Suppressor macrophage treated with lipopolysaccharide for 4 hours (primary cell): ENCODE data around the gene NOXO1.
"Not testable (repeated sequence)": the region's sequence is repeated elsewhere in the genome, so short reads cannot be mapped to it uniquely, and the experiment has no call there.

ENCODE experiments used
- DNase-seq: peaks from one replicate; pipeline ENCODE4 v3.0.0-alpha.2; 2020

Gene NOXO1, protein sequence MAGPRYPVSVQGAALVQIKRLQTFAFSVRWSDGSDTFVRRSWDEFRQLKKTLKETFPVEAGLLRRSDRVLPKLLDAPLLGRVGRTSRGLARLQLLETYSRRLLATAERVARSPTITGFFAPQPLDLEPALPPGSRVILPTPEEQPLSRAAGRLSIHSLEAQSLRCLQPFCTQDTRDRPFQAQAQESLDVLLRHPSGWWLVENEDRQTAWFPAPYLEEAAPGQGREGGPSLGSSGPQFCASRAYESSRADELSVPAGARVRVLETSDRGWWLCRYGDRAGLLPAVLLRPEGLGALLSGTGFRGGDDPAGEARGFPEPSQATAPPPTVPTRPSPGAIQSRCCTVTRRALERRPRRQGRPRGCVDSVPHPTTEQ

DNA sequence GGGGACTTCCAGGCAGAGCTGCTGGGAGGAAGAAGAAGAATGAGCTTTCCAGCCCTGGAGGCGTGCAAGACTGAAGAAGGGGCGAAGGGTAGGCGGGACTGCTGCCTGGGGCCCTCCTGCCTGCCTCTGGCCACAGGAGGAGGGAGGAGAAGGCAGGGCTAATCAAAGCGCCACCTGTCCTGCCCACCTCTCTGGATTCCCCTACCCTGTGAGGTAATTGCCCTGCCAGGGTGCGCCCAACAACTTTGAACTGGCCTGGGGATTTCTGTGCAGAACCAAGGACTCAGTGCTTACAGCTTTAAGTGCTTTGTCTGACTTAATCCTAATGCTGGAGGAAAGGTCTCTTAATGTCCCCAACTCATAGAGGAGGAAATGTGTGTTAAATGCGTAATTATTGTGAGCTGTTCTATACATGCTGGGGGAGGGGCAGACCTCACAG is at the start of gene NOXO1:
TSS of gene NOXO1 (minus strand) at position 72 of the 439 bp plus-strand sequence. CDS start 290 bp downstream, outside the sequence.
- DNase-seq: no peak

DNA sequence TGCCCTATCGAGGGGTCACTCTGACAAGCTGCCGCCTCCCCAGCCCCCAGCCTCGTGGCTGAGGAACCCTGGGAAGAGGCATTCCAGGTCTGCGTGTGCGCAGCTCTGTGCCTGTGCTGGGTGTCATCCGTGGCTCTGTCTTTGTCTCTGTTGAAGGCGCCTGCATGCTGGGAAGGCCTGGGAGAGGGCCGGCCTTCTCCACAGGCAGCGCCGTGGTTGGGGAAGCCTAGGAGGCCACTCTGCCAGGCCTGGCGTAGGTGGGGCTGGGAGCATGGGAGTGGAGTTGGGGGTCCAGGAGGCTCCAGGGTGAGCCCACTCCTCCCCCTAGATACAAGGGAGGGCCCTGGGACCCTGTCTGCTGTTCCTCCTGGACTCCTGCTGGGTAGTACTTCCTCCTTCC is 48.8 kb upstream of the NOXO1 start:
- DNase-seq: no peak

DNA sequence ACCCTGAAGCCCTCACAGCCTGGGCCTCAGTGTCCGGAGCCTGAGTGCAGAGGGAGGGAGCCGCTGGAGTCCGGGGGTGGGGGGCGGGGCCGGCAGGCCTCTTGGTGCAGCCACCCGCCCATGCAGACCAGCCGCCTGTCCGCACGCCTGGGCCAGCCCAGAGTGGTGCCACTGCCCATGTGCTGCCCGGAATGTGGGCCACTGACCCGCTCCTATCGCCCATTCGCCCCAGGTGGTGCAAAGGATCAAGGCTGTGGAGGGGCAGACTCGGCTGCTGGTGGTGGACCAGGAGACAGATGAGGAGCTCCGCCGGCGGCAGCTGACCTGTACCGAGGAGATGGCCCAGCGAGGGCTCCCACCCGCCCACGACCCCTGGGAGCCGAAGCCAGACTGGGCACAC is 48.1 kb upstream of the NOXO1 start:
- no peak for DNase-seq

DNA sequence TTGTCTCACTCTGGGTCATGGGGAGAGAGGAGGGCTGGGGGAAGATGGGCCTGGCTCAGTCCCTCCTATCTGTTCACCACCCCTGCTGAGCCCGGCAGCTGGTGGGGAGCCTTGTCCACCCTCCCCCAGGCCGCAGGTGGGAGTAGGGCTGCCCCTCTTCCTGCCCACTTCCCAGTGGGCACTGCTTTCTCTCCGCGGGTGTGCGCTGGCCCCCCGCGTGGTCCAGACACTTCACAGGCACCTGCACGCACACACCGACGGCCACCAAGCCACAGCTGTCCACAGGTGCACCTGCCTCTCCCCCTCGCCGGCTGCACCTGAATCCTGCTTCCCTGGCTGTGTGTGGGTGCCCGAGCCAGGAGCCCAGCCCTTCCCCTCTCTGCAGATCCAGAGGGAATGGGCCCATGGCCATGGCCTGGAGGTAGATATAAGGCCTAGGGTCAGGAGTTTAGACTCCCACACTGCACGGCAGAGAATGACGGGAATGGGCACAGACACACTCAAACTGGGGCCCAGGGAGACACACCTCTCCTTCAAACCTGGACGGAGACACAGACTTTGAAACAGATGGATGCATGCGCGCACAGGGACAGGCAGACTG is 47.5 kb upstream of the NOXO1 start:
- DNase-seq: no peak

DNA sequence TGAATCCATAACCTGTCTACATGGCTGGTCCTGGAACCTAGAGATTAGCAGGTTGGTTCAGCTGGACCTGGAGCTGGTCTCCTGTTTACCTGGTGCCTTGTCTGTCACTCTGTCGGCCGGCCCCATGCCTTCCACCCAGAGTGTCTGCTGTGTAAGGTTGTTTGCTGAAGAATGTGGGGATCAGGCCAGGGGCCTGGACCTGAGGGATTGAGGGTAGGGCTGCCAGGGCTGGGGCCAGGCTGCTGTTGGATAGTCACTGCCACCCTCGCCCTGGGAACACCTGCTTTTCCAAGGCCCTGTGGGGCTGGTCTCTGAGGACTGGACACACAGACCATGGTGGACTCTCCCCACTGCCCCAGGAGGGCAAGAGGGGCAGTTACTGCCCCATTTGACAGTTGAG is 46.9 kb upstream of the NOXO1 start:
- DNase-seq: no peak

DNA sequence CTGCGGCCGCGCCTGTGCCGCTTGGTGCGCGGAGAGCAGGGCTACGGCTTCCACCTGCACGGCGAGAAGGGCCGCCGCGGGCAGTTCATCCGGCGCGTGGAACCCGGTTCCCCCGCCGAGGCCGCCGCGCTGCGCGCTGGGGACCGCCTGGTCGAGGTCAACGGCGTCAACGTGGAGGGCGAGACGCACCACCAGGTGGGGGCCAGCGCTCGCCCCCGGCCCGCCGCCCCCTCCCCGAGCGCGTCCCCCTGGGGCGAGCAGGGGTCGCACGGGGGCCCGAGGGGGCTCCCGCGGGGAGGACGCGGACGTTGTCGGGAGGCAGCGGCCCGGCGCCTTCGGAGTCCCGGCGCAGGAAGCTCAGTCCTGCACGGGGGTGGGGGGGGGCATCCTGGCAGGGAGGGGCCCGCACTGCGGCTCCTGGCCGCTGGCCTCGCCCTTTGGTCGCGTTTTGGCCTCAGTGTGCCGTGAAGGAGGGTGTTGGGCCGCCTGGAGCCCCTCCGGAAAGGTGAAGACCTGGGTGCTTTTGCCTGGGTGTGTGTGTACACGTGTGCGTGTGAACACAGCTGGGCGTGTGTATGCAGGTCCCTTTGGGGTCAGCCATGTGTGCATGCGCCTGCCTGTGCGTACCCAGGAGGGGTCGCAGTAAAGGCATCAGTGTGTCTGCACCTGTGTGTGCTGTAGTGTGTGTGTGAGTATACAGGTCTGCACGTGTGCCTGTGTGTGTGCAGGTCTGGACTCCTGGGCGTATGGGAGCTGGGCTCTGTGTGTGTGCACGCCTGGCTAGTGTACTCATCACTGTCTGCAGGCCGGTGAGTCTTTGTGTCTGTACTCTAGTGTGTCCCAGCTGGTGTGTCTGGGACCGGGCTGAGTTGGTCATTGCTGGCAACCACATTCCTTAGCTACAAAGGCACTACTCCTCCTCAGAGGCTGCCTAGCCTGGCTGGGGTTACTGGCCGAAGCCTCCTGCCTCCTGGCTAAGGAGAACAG is 46.0 kb upstream of the NOXO1 start:
- no peak for DNase-seq

DNA sequence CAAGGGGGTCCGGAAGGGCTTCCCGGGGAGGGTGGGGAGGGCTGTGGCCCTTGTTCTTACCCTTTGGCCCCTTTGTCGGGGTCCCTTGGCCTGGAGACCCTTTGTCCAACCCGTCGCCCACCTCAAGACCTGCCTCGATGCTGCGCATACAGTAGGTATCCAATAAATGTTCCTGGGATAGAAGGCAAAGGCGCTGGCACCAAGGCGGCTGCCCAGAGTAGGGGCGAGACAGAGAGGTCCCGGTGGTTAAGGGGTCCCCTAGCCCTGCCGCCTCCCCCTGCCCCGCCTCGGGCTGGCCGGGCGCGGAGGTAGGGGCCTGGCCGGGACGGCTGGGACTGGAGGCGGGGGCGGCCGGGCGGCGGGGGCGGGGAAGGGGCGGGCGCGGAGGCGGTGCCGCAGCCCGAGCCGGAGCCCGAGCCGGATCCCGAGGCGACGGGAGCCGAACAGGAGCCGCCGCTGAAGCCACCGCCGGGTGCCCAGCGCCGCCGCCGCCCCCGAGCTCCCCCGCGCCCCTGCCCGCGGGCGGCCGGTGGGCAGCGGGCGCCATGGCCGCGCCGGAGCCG is 45.3 kb upstream of the NOXO1 start, which contains the start of gene NHERF2:
TSS of gene NHERF2 (plus strand) at position 442 of the 563 bp plus-strand sequence. CDS start at position 546, 104 bp downstream.
- DNase-seq: peak; percentile 39

DNA sequence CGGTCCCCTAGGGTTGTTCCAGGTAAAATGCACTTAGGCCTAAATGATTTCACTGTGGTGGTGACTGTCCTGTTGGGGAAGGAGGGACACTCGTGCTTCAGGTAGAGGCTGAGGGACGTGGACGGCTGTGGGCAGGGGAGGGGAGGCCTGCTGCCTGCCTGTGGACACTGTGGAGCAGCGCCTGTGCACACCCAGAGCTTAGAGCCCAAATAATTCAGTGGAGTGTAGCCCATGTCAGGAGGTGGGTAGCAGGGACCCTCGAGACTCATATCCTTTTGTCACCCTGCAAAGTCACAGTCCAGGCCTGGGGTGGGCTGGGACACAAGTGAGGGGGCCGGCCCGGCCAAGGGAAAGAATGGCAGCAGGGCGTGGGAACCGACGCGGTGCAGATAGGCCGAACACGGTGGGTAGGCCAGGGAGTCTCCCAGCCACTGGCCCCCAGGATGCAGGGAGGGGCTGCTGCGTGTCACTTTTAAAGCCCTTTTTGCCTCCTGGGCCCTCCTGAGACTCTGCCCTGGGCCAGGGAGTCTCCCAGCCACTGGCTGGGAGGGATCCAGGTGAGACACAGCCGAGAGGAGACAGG is 44.7 kb upstream of the NOXO1 start:
- DNase-seq: no peak

DNA sequence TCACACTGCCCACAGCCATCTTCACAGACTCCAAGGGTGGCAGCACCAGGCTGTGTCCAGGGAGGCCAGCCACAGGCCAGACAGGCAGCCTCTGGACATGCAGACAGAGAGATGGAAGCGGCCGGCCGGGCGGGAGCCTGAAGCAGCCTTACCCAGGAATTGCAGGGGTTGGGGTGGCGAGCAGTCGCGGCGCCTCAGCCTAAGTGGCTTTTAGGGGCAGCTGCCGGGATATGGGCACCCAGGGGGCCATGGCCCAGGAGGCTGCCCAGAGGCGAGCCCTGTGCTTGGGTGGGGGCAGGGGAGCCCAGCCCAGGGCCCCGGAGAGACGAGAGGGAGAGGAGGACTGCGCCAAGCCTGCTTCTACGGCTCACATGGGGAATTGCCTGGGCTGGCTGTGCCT is 44.0 kb upstream of the NOXO1 start:
- no peak for DNase-seq

DNA sequence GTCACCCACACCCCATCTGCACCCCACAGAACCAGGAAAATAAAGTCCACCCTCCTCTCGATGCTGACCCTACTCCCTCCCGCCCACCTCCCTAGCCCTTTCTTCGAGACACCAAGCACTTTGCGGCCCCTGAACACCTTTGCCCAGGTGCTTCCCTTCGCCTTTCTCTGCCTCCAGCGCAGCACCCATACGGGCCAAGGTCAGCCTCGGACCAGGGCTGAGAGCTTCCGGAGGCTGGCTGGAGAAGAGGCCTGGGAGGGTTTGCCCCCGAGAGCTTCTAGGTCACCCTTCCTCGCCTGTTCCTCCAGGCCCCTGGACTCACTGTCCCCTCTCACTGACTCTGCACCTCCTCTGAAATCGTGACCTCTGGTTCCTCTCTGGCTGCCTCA is 42.8 kb upstream of the NOXO1 start:
- no peak for DNase-seq

DNA sequence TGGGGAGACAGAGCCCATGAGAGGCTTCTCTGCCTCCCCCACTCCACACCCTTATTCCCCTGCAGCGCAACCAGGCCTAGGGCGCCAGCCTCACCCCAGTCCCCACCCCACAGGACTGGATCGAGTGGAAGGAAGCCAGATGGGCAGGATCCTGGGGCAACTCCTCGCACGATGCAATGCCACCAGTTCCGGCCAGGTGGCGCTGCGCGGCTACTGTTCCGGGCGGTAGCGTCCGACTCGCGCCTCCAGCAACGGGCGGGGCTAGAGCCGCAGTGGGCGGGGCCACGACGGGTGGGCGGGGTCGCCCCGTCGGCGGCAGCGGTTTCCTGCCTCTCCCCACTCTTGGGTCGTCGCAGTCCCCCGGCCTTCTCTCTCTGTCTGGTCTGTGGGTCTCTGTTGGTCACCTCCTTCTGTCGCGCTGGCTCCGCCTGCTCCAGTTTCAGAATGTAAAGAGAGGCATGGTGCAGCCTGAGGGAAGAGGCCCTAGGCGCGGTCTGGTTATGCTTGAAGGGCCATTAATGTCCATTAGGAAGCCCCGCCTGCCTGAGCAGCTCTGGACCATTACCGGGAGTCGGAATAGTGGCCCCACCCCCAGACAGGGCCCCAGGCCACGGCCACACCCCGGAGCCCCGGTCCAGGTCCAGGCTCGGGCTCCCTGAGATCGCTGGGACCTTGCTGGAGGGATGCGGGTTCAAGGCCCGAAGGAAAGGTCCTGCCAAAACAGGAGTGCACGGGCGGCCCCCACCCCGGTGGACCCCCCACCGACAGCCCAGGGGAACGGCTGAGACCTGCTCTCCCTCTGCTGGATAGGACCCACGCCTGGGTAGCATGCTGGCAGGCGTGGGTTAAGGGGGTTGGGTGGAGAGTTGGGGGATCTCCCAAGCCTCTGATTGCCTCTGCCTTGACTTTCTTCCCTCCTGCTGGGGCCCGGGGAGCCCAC is 42.1 kb upstream of the NOXO1 start:
- DNase-seq: peak; percentile 96

DNA sequence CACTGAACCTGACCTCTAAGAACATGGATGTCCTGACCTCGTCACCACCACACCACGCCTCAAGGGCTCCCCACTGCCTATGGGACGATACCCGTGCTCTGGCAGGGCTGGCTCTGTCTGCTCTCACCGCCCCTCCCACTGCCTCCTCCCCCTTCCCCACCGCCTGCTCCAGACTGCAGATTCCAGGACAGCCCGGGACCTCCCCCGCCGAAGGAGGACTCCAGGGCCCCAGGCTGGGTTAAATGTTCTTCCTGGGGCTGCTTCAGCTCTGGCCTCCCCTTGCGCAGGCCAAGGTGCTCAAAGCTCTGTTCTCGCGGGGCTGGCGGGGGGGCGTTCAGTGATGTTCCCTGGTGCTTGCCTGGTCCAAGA is 41.4 kb upstream of the NOXO1 start:
- no peak for DNase-seq

DNA sequence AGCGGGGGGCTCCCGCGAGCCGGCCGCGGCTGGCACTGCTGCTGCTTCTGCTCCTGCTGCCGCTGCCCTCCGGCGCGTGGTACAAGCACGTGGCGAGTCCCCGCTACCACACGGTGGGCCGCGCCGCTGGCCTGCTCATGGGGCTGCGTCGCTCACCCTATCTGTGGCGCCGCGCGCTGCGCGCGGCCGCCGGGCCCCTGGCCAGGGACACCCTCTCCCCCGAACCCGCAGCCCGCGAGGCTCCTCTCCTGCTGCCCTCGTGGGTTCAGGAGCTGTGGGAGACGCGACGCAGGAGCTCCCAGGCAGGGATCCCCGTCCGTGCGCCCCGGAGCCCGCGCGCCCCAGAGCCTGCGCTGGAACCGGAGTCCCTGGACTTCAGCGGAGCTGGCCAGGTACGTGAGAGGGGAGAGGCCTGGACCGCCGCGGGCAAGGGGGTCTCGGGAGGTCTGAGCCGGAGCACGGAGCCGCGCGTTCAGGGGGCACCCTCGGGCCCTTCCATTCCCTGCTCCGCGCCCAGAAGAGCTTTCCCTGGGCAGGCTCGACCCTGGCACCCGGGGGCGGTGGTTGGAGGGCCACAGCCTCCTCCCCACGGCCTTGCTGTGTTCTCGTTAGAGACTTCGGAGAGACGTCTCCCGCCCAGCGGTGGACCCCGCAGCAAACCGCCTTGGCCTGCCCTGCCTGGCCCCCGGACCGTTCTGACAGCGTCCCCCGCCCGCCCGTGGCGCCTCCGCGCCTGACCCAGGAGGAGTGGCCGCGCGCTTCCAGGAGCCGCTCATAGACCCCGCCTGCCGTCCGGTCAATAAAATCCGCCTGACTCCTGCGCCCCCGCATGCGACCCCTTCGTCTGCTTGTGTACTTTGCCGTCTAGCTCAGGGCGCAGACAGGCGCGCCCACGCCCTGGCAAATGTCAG is 38.9 kb upstream of the NOXO1 start:
- DNase-seq: no peak

DNA sequence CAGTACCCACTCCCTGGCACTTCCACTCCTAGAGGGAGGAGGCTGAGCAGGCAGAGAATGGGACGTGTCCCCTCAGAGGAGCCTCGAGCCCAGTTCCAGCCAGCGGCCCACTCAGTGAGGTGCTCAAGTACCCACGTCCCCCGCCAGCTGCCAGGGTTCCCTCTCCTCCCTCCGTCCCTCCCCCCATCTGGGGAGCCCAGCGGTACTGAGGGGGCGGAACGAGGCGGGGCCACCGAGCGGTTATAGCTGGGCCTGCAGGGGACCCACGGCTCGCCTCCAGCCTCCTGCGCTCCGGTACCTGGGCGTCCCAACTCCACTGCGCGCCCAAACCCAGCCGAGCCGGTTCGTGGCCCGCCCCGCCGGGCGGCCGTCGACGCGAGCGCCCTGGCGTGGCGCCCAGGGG is 38.2 kb upstream of the NOXO1 start, which contains the start of gene NPW:
TSS of gene NPW (plus strand) at position 268 of the 403 bp plus-strand sequence.
- DNase-seq: no peak

DNA sequence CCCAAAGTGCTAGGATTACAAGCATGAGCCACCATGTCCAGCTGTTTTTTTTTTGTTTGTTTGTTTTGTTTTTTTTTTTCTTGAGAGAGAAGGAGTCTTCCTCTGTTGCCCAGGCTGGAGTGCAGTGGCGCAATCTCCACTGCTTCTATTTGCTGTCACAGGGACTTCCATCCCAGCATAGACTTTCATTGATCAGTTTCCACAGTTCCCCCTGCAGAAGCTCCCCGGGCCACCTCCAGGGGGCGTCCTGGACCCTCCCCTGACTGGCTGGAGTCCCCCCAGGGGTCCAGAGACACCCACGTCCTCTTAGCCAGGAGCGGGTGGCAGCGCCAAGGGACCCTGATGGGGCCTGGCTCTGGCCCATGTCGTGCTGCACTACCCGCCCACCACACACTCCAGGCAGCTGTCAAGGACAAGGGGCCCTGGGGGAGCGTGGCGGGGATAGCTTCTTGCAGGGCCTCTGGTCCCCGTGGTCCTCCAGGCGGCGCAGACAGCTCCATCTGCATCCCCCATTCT is 35.2 kb upstream of the NOXO1 start:
- DNase-seq: no peak

DNA sequence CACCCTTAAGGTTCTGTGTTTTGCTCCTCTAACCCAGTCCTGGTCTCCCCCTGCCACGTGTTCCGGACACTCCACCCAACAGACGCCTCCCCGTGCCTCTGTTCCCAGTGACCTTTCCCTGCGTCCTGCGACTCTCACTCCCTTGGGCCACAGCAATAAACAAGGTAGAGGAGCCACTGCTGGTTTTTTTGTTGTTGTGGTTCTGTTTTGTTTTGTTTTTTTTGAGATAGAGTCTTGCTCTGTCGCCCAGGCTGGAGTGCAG is 34.6 kb upstream of the NOXO1 start:
- DNase-seq: no peak

DNA sequence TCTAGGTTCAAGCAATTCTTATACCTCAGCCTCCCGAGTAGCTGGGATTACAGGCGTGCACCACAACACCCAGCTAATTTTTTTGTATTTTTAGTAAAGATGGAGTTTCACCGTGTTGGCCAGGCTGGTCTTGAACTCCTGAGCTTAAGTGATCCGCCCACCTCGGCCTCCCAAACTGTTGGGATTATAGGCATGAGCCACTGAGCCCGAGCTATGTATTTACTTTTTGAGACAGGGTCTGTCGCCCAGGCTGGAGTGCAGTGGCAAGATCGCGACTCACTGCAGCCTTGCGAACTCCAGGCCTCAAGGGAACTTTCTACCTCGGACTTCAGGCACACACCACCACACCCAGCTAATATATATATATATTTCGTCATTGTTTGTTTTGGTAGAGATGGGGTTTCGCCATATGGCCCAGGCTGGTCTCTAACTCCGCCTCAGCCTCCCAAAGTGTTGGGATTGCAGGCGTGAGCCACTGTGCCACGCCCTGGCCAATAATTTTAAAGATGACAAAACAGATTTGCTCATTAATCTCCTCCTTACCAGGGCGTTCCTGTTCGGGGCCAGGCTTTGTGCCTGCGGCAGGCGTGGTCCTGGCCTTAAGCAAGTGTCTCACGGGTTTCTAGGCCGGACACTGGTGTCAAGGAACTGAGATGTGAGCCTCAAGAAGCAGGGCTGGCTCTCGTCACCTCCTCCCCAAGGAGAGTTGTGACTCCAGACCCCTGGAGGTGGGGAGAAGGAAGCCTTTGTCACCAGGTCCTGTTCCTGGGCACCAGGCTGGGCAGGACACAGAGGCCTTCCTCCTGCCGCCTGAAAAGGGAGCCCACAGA is 34.1 kb upstream of the NOXO1 start:
- DNase-seq: peak; percentile 61

DNA sequence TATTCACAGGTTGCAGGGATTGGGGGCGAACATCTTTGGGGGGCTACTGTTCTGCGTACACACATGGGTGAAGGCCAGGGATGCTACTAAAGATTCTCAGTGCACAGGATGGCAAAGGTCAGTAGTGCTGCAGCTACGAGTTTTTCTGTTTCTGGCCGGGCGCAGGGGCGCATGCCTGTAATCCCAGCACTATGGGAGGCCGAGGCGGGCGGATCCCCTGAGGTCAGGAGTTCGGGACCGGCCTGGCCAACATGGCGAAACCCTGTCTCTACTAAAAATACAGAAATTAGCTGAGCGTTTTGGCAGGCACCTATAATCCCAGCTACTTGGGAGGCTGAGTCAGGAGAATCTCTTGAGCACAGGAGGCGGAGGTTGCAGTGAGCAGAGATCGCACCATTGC is 32.3 kb upstream of the NOXO1 start:
- no peak for DNase-seq

DNA sequence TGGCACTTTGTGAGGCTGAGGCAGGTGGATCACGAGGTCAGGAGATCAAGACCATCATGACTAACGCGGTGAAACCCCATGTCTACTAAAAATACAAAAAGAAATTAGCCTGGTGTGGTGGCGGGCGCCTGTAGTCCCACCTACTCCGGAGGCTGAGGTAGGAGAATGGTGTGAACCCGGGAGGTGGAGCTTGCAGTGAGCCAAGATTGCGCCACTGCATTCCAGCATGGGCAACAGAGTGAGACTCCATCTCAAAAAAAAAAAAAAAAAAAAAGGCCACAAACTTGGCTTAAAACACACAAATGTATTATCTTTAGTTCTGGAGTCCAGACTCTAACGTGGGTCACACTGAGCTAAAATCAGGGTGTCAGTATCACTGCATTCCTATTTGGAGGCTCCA is 30.5 kb upstream of the NOXO1 start:
- not testable (repeated sequence) for DNase-seq
